ENCODE results near the gene SCAND1. TPM values are rescaled to one million over a fixed set of nuclear protein-coding genes. Genes with fewer than 3 reads are reported as not detected.

The SCAND1 gene
- total RNA-seq, 2 experiments from 2014 or later, result 65.5 to 70.0 TPM

- CTCF ChIA-PET, result no interaction called here
- DNase-seq, result no peak
- Mint-ChIP-seq H3K27ac (no peak overlapping the region), H3K4me1 (peaks cover 3% of the 10 kb centered on the region), H3K9me3 (no peaks in the 10 kb centered on the region), H3K4me3 (no peak overlapping the region), H3K27me3 (no peaks in the 10 kb centered on the region), H3K36me3 (ENCODE audit: low read depth) (peaks cover 44% of the 10 kb centered on the region)
- POLR2A ChIA-PET, result no interaction called here
Observed at GRCh38 chr20:35918021-35918420, 36.3 kb downstream of the SCAND1 start.

- no peaks in the 10 kb centered on the region for H3K9me3 Mint-ChIP-seq
- no peak overlapping the region for H3K4me3 Mint-ChIP-seq
- no peak overlapping the region for H3K27ac Mint-ChIP-seq
- ChIA-PET POLR2A (no interaction called here), CTCF (no interaction called here)
- peaks cover 3% of the 10 kb centered on the region for H3K4me1 Mint-ChIP-seq
- peaks cover 51% of the 10 kb centered on the region for H3K36me3 Mint-ChIP-seq (ENCODE audit: low read depth)
- DNase-seq, result no peak
- no peaks in the 10 kb centered on the region for H3K27me3 Mint-ChIP-seq
Observed at GRCh38 chr20:35917077-35917476, 37.2 kb downstream of the SCAND1 start.

GRCh38 chr20:35912881-35913280, 41.4 kb downstream of the SCAND1 start:
- Mint-ChIP-seq H3K4me3 (no peak overlapping the region), H3K4me1 (peaks cover 19% of the 10 kb centered on the region), H3K36me3 (ENCODE audit: low read depth) (peaks cover 27% of the 10 kb centered on the region), H3K27ac (no peak overlapping the region), H3K27me3 (no peaks in the 10 kb centered on the region), H3K9me3 (no peaks in the 10 kb centered on the region)
- POLR2A ChIA-PET, result interaction anchor here (0.9 to 2.1 kb wide), 2 partner anchors 8 to 41 kb away, joined by 3 to 5 read pairs; partner anchors contain the start of gene SCAND1
- CTCF ChIA-PET, result interaction anchor here (0.6 to 2.6 kb wide), 2 partner anchors 35 to 817 kb away, joined by 3 to 7 read pairs; no protein-coding TSS in a partner anchor
- DNase-seq, result no peak

- Mint-ChIP-seq H3K9me3 (no peaks in the 10 kb centered on the region), H3K4me3 (no peak overlapping the region), H3K27me3 (no peaks in the 10 kb centered on the region), H3K27ac (no peak overlapping the region), H3K4me1 (peaks cover 19% of the 10 kb centered on the region), H3K36me3 (ENCODE audit: low read depth) (peaks cover 28% of the 10 kb centered on the region)
- DNase-seq, result no peak
- ChIA-PET CTCF (no interaction called here), POLR2A (no interaction called here)
Observed at GRCh38 chr20:35910254-35910653, 44.0 kb downstream of the SCAND1 start.

- H3K27ac Mint-ChIP-seq, result no peak overlapping the region
- peaks cover 33% of the 10 kb centered on the region for H3K36me3 Mint-ChIP-seq (ENCODE audit: low read depth)
- no peaks in the 10 kb centered on the region for H3K27me3 Mint-ChIP-seq
- CTCF ChIA-PET, result no interaction called here
- peaks cover 19% of the 10 kb centered on the region for H3K4me1 Mint-ChIP-seq
- POLR2A ChIA-PET, result no interaction called here
- H3K9me3 Mint-ChIP-seq, result no peaks in the 10 kb centered on the region
- H3K4me3 Mint-ChIP-seq, result no peak overlapping the region
- no peak for DNase-seq
Observed at GRCh38 chr20:35909796-35910195, 44.5 kb downstream of the SCAND1 start.

- H3K27ac Mint-ChIP-seq, result no peak overlapping the region
- ChIA-PET POLR2A (interaction anchor here (1.0 kb wide), 1 partner anchor 167 kb away, joined by 3 read pairs; the partner anchor contains the start of gene RBM39), CTCF (no interaction called here)
- H3K9me3 Mint-ChIP-seq, result no peaks in the 10 kb centered on the region
- peaks cover 19% of the 10 kb centered on the region for H3K4me1 Mint-ChIP-seq
- DNase-seq, result no peak
- no peaks in the 10 kb centered on the region for H3K27me3 Mint-ChIP-seq
- no peak overlapping the region for H3K4me3 Mint-ChIP-seq
- H3K36me3 Mint-ChIP-seq (ENCODE audit: low read depth), result peaks cover 32% of the 10 kb centered on the region
Observed at GRCh38 chr20:35909176-35909575, 45.1 kb downstream of the SCAND1 start.

- peaks cover 30% of the 10 kb centered on the region for H3K36me3 Mint-ChIP-seq (ENCODE audit: low read depth)
Observed at GRCh38 chr20:35908007-35908406, 46.3 kb downstream of the SCAND1 start.

GRCh38 chr20:35907017-35907701, 47.1 kb downstream of the SCAND1 start:
- Mint-ChIP-seq H3K4me1 (peaks cover 16% of the 10 kb centered on the region), H3K9me3 (no peaks in the 10 kb centered on the region), H3K27me3 (no peaks in the 10 kb centered on the region), H3K27ac (no peak overlapping the region), H3K36me3 (ENCODE audit: low read depth) (peaks cover 29% of the 10 kb centered on the region), H3K4me3 (no peak overlapping the region)
- ChIA-PET CTCF (interaction anchor here (1.0 to 2.0 kb wide), 2 partner anchors 40 to 47 kb away, joined by 3 to 5 read pairs; partner anchors contain the start of gene SCAND1), POLR2A (no interaction called here)
- no peak for DNase-seq

More at GRCh38 chr20:35908007-35908406, 46.3 kb downstream of the SCAND1 start:
- Mint-ChIP-seq H3K27me3 (no peaks in the 10 kb centered on the region), H3K27ac (no peak overlapping the region), H3K4me3 (no peak overlapping the region), H3K4me1 (peaks cover 16% of the 10 kb centered on the region), H3K9me3 (no peaks in the 10 kb centered on the region)
- CTCF ChIA-PET, result interaction anchor here (2.0 kb wide), 1 partner anchor 39 kb away, joined by 5 read pairs; no protein-coding TSS in a partner anchor
- DNase-seq, result no peak
- POLR2A ChIA-PET, result no interaction called here

GRCh38 chr20:35904982-35905663, 49.2 kb downstream of the SCAND1 start:
- no peak for DNase-seq
- no peaks in the 10 kb centered on the region for H3K27me3 Mint-ChIP-seq
- no peak overlapping the region for H3K27ac Mint-ChIP-seq
- H3K4me3 Mint-ChIP-seq, result no peak overlapping the region
- no peaks in the 10 kb centered on the region for H3K9me3 Mint-ChIP-seq
- H3K36me3 Mint-ChIP-seq (ENCODE audit: low read depth), result peaks cover 37% of the 10 kb centered on the region
- peaks cover 16% of the 10 kb centered on the region for H3K4me1 Mint-ChIP-seq
- POLR2A ChIA-PET, result interaction anchor here (1.1 kb wide), 1 partner anchor 11 kb away, joined by 3 read pairs; no protein-coding TSS in a partner anchor
- CTCF ChIA-PET, result no interaction called here

- POLR2A ChIA-PET, result no interaction called here
- Mint-ChIP-seq H3K9me3 (no peaks in the 10 kb centered on the region), H3K4me3 (no peak overlapping the region), H3K27ac (no peak overlapping the region), H3K36me3 (ENCODE audit: low read depth) (peaks cover 37% of the 10 kb centered on the region), H3K27me3 (no peaks in the 10 kb centered on the region), H3K4me1 (peaks cover 7% of the 10 kb centered on the region)
- CTCF ChIA-PET, result no interaction called here
- DNase-seq, result no peak
Observed at GRCh38 chr20:35903843-35904242, 50.5 kb downstream of the SCAND1 start.

Other genes with a start within 250 kb of the SCAND1 start
- gene RBM39, start 212.2 kb downstream of the SCAND1 start, total RNA-seq, result 100 to 1,000 TPM; 318 to 331 TPM
- 10 to 100 TPM; 42.7 to 48.3 TPM for gene PHF20, start 182.5 kb downstream of the SCAND1 start, total RNA-seq
- 1 to 10 TPM; 4.6 to 5.4 TPM for gene CNBD2, start 14.1 kb upstream of the SCAND1 start, total RNA-seq
- under 1 TPM in 1 of 2 experiments, not detected in 1; 0.20 TPM for gene EPB41L1, start 200.2 kb upstream of the SCAND1 start, total RNA-seq